GM12801 (cell line): ENCODE data around the gene TRAPPC11.

Source experiments
- CTCF ChIP-seq: IDR thresholded peaks from one replicate; pipeline ENCODE4 v1.5.1; 2011; ENCODE audit warnings: control low read depth; ENCODE audit not compliant: insufficient read length; ENCODE audit errors: extremely low read depth

TRAPPC11 gene

GRCh38 chr4:183659029-183659871 lies at the start of gene TRAPPC11, which contains the start of gene RWDD4:
Gene TRAPPC11 (plus strand): TSS chr4:183659293. CDS start chr4:183663868, 4,575 bp downstream.
Gene RWDD4 (minus strand): TSS chr4:183659185. CDS start chr4:183658952, 233 bp downstream.
- TF ChIP-seq CTCF, result no peak

GRCh38 chr4:183610033-183610432 lies 49.1 kb upstream of the TRAPPC11 start:
- no peak for TF ChIP-seq CTCF

DNA sequence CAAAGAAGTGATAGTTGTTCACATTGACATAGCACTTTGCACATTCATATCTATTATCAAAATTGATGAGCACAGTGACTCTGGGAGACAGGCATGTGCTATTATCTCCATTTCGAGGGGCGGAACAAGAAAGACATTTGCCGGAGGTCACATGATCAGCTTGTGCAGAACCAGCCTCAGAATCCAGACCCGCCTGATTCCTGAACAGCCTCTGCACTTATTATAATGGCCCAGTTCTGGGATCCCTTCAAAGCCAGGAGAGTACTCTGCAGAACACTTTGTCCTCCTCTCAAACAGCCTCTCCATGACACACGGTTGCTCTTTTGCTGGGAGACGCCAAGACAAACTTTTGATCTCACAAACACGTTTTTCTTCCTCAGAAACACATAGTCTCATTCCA lies 48.5 kb upstream of the TRAPPC11 start:
- no peak for TF ChIP-seq CTCF

DNA sequence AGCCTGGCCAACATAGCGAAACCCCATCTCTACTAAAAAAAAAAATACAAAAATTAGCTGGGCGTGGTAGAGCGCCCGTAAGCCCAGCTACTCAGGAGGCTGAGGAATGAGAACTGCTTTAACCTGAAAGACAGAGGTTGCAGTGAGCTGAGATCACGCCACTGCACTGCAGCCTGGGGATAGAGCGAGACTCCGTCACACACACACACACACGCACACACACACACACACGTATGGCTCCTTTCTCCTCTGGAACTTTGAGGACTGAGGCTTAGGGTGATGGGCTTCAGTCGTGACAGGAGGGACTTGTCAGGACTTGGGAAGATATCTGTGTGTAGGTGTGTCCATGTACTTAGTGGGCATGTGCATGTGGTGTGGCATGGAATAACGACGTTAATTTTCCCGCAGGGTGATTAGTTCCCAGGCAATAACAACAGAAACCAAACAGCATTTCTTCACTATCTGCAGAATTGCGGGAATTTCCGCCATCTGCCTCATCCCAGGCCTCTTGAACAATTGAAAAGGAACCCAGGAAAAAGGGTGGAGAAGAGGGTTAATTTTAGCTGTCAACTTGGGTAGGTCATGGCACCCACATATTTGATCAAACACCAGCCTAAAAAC lies 47.8 kb upstream of the TRAPPC11 start:
- no peak for TF ChIP-seq CTCF

DNA sequence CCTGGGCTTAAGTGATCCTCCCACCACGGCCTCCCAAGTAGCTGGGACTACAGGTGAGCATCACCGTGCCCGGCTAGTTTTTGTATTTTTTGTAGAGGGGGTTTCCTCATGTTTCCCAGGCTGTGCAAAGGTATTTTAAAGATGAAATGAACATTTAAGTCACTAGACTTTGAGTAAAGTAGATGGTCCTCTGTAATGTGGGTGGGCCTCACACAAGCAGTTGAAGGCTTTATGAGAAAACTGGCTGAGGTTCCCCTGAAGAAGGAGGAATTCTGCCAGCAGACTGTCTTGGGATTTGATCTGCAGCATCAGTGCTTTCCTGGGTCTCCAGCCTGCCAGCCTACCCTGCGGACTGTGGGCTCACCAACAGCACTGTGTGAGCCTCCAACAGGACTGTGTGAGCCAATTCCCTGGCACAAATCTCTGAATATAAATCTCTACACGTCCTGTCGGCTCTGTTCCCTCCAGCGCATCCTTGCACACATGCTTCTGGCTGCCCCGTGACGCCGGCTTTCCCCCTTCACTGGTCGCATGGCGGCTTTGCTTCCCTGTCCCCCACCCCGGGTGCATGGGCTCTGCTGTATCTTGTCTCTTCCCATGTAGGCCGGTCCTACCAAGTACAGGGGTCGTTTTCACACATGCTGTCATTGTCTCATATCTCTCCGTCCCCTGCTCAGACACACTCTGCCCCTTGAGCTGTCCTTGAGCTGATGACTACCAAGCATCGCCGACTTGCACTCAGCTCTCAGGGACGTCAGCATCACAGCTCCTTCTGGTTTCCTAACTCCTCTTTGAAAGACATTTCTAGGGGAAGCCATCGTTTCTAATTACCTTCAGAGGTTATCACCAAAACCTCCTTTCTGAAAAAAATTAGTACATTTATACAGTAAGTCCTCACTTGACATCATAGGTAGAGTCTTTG lies 46.5 kb upstream of the TRAPPC11 start:
- TF ChIP-seq CTCF, result no peak

GRCh38 chr4:183617075-183617474 lies 42.0 kb upstream of the TRAPPC11 start:
- no peak for TF ChIP-seq CTCF

DNA sequence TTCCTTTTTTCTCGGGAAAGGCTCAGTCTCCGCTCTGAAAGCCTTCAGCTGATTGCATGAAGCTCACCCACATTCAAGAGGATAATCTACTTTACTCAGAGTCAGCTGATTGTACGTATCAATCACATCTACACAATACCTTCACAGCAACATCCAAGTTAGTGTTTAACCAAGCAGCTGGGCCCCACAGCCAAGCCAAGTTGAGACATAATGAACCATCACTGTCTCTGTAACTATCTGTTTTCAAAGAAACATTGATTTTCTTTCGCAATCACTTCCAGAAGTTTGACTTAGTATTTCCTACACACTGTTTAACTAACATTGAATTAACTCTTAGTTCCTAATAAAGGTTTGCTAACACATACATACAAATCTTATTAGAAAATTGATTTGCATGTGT lies 40.4 kb upstream of the TRAPPC11 start:
- TF ChIP-seq CTCF, result no peak
